ENCODE results near the gene TUBB3.

- no peak for TF ChIP-seq CTCF (IDR thresholded peaks at IDR 0.05 in 2 of 3, conservative IDR thresholded peaks at IDR 0.05 in 1 of 3; ENCODE audit: borderline replicate concordance in 1 of 3, insufficient read depth in 1 of 3, low read depth in 2 of 3, low read length in 2 of 3)
- TF ChIP-seq ZFX (IDR thresholded peaks at IDR 0.05), result no peak
- TF ChIP-seq POLR2AphosphoS5 (IDR thresholded peaks at IDR 0.05; ENCODE audit: low read depth, low read length), result no peak
- TF ChIP-seq ZNF274 (IDR thresholded peaks at IDR 0.05; ENCODE audit: low read depth, low read length), result no peak
- no peak for TF ChIP-seq POLR2A (IDR thresholded peaks at IDR 0.05; ENCODE audit: borderline replicate concordance, extremely low read depth, insufficient read depth, insufficient read length)
- no peak for TF ChIP-seq CEBPB (IDR thresholded peaks at IDR 0.05; ENCODE audit: low read depth)
- TF ChIP-seq CBX3 (IDR thresholded peaks at IDR 0.05; ENCODE audit: low read depth), result no peak
- TF ChIP-seq REST (IDR thresholded peaks at IDR 0.05; ENCODE audit: low read depth), result no peak
Observed at GRCh38 chr16:89883346-89884040, 39.6 kb upstream of the TUBB3 start.

All from HCT116 (cell line).